OCI-LY1 (cell line): Measurements from ENCODE around the gene ZFHX3.

ENCODE experiments used
- H2AFZ ChIP-seq: fragments of 200-600 bp; sonication (generic), shearing (Covaris generic); 2 replicates; pipeline ENCODE4 v1.6.0; 2014; ENCODE audit warnings: antibody characterized with exemption, mild to moderate bottlenecking, low read length
- H3F3A ChIP-seq: fragments of 200-600 bp; sonication (generic), shearing (Covaris generic); 2 replicates; pipeline ENCODE4 v1.6.0; 2014; ENCODE audit warnings: mild to moderate bottlenecking, antibody characterized with exemption, low read length, moderate library complexity; ENCODE audit not compliant: insufficient read depth
- H3K27ac ChIP-seq: fragments of 200-600 bp; sonication (generic); 2 replicates; pipeline ENCODE4 v1.5.1; 2014; ENCODE audit warnings: low read length, mixed run types, mild to moderate bottlenecking, low read depth; ENCODE audit not compliant: poor library complexity, severe bottlenecking
- H3K27me3 ChIP-seq: fragments of 200-600 bp; sonication (generic); 2 replicates; pipeline ENCODE4 v1.6.0; 2014; ENCODE audit warnings: antibody characterized with exemption, mild to moderate bottlenecking, low read length, moderate library complexity; ENCODE audit not compliant: insufficient read depth
- H3K36me3 ChIP-seq: fragments of 200-600 bp; sonication (generic); 2 replicates; pipeline ENCODE4 v1.6.1; 2014; ENCODE audit warnings: mild to moderate bottlenecking, antibody characterized with exemption, low read length, moderate library complexity, mixed read lengths; ENCODE audit not compliant: insufficient read depth
- H3K4me1 ChIP-seq: fragments of 200-600 bp; sonication (generic); 2 replicates; pipeline ENCODE4 v1.5.1; 2014; ENCODE audit warnings: mild to moderate bottlenecking, low read length, moderate library complexity; ENCODE audit not compliant: insufficient read depth, severe bottlenecking
- H3K4me2 ChIP-seq: fragments of 200-600 bp; sonication (generic), shearing (Covaris generic); 2 replicates; pipeline ENCODE4 v1.6.1; 2014; ENCODE audit warnings: low read length
- H3K4me3 ChIP-seq: fragments of 200-600 bp; sonication (generic); 2 replicates; pipeline ENCODE4 v1.5.1; 2014; ENCODE audit warnings: low read length, low read depth, mild to moderate bottlenecking, mixed read lengths; ENCODE audit not compliant: poor library complexity, severe bottlenecking
- H3K79me2 ChIP-seq: fragments of 200-600 bp; shearing (Covaris generic); 2 replicates; pipeline ENCODE4 v1.6.1; 2016; ENCODE audit warnings: mixed run types, low read length, mixed read lengths; ENCODE audit not compliant: insufficient read depth
- H3K9ac ChIP-seq: fragments of 200-600 bp; sonication (generic), shearing (Covaris generic); 2 replicates; pipeline ENCODE4 v1.6.1; 2014; ENCODE audit warnings: mild to moderate bottlenecking, low read length, mixed read lengths
- H3K9me2 ChIP-seq: fragments of 200-600 bp; sonication (generic), shearing (Covaris generic); 2 replicates; pipeline ENCODE4 v1.6.1; 2014; ENCODE audit warnings: low read depth, mild to moderate bottlenecking, low read length, mixed read lengths
- H3K9me3 ChIP-seq: fragments of 200-600 bp; shearing (Covaris generic); 2 replicates; pipeline ENCODE4 v1.6.1; 2014; ENCODE audit warnings: low read length, mixed read lengths
- H4K20me1 ChIP-seq: fragments of 200-600 bp; sonication (generic), shearing (Covaris generic); 2 replicates; pipeline ENCODE4 v1.6.0; 2016; ENCODE audit warnings: mild to moderate bottlenecking, low read length; ENCODE audit not compliant: insufficient read depth
- CTCF ChIP-seq: fragments of 200-600 bp; sonication (generic), shearing (Covaris generic); IDR thresholded peaks from 2 replicates; pipeline ENCODE4 v1.5.1; 2017; ENCODE audit warnings: mild to moderate bottlenecking, antibody characterized with exemption, low read length, moderate library complexity, mixed read lengths
- EZH2 ChIP-seq: fragments of 200-600 bp; sonication (generic), shearing (Covaris generic); IDR thresholded peaks from 2 replicates; pipeline ENCODE4 v1.8.0; 2017; ENCODE audit warnings: borderline replicate concordance, mixed run types, mild to moderate bottlenecking, antibody characterized with exemption, low read length, moderate library complexity, mixed read lengths

ZFHX3 gene

GRCh38 chr16:72876221-72876620, 171.7 kb downstream of the ZFHX3 start:
- H3K79me2 ChIP-seq, result no peaks in the 10 kb centered on the region
- no peaks in the 10 kb centered on the region for H3K4me1 ChIP-seq
- H3K9ac ChIP-seq, result no peak overlapping the region
- H2AFZ ChIP-seq, result no peak overlapping the region
- no peaks in the 10 kb centered on the region for H4K20me1 ChIP-seq
- no peak overlapping the region for H3K4me2 ChIP-seq
- no peak overlapping the region for H3K4me3 ChIP-seq
- H3K27me3 ChIP-seq, result no peaks in the 10 kb centered on the region
- H3K9me2 ChIP-seq, result no peaks in the 10 kb centered on the region
- TF ChIP-seq EZH2 (no peak), CTCF (no peak)
- no peaks in the 10 kb centered on the region for H3K9me3 ChIP-seq
- no peaks in the 10 kb centered on the region for H3F3A ChIP-seq
- H3K27ac ChIP-seq, result no peak overlapping the region
- no peaks in the 10 kb centered on the region for H3K36me3 ChIP-seq

GRCh38 chr16:72875291-72876031, 172.5 kb downstream of the ZFHX3 start:
- no peaks in the 10 kb centered on the region for H4K20me1 ChIP-seq
- no peaks in the 10 kb centered on the region for H3F3A ChIP-seq
- H3K79me2 ChIP-seq, result no peaks in the 10 kb centered on the region
- no peak overlapping the region for H3K4me3 ChIP-seq
- H3K27ac ChIP-seq, result no peak overlapping the region
- H3K9me3 ChIP-seq, result no peaks in the 10 kb centered on the region
- H3K36me3 ChIP-seq, result no peaks in the 10 kb centered on the region
- no peaks in the 10 kb centered on the region for H3K4me1 ChIP-seq
- H3K27me3 ChIP-seq, result no peaks in the 10 kb centered on the region
- no peak overlapping the region for H3K4me2 ChIP-seq
- H3K9ac ChIP-seq, result no peak overlapping the region
- TF ChIP-seq EZH2, result no peak
- TF ChIP-seq CTCF, result no peak
- H2AFZ ChIP-seq, result no peak overlapping the region
- no peaks in the 10 kb centered on the region for H3K9me2 ChIP-seq

GRCh38 chr16:72873853-72874252, 174.1 kb downstream of the ZFHX3 start:
- Histone ChIP-seq H3K4me1 (no peaks in the 10 kb centered on the region), H3F3A (no peaks in the 10 kb centered on the region), H3K27me3 (no peaks in the 10 kb centered on the region), H3K9ac (no peak overlapping the region), H3K9me3 (no peaks in the 10 kb centered on the region), H3K4me3 (no peak overlapping the region), H3K36me3 (no peaks in the 10 kb centered on the region), H3K9me2 (no peaks in the 10 kb centered on the region), H3K79me2 (no peaks in the 10 kb centered on the region), H3K27ac (no peak overlapping the region), H3K4me2 (no peak overlapping the region), H2AFZ (no peak overlapping the region), H4K20me1 (no peaks in the 10 kb centered on the region)
- TF ChIP-seq CTCF (no peak), EZH2 (no peak)
